ENCODE measurements around the gene ZNF365. TPM values are rescaled to one million over a fixed set of nuclear protein-coding genes. Genes with fewer than 3 reads are reported as not detected.

Gene ZNF365
- polyA plus RNA-seq, 1 donor from 2014 or later = 1.9 TPM

DNA sequence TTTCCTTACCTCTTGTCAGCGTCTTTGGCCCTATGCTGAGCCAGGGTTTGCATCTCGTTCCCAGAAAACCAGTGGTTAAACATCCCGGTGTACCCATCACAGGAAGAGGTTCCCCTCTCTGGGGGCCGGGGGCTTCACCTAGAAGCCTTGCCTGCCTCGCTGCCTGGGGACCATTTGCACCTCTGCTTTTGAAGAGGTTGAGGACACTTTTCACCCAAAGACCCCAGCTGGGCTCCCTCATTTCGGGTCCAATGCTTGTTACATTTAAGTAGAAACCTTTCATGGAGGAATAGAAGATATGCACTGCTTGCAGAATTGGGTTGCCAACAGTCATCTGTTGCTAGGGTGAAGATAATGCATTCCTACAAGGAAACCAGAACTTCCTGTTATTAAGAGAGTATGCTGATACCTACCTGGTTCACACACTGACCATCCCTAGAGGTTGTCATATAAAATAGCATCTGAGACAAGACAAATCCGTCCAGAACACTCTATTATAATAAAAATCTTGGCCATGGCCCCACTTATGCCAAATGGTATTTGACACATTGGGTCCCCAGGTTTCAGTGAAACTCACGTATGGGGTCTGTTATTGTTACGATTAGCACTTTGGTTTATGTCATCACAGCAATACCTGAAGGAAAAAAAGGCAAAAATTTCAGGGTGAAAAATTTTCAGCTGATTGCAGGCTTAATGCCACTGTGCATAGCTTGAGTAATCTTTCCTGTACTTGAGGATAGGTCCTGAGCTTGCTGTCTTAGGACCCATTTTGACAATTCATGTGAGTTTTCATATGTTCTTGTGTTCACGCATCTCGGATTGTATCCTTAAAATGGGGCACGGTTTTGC is 917 bp downstream of the ZNF365 start:
- Histone ChIP-seq H3K9me2 (ENCODE audit: insufficient read depth, low read length) (no peaks in the 10 kb centered on the region), H3K9me3 (ENCODE audit: low read length) (no peaks in the 10 kb centered on the region), H3K36me3 (ENCODE audit: insufficient read depth, low read length) (no peaks in the 10 kb centered on the region), H3F3A (ENCODE audit: insufficient read depth, low read length, poor library complexity, severe bottlenecking) (peaks cover 3% of the 10 kb centered on the region), H3K27me3 (ENCODE audit: insufficient read depth, low read depth, low read length) (peaks cover 11% of the 10 kb centered on the region), H3K9ac (ENCODE audit: low read length) (peak overlapping the region; percentile 74), H3K79me2 (replicated peaks; ENCODE audit: insufficient read depth, low read length) (no peaks in the 10 kb centered on the region), H3K4me3 (ENCODE audit: low read length) (peak overlapping the region; percentile 84), H3K4me2 (ENCODE audit: low read length) (peak overlapping the region; percentile 36), H3K27ac (ENCODE audit: low read length) (no peak overlapping the region), H4K20me1 (ENCODE audit: insufficient read depth) (no peaks in the 10 kb centered on the region), H2AFZ (ENCODE audit: low read depth, low read length) (peak overlapping the region; percentile 6)
- TF ChIP-seq RAD21 (conservative IDR thresholded peaks at IDR 0.05) (no peak), REST (IDR thresholded peaks at IDR 0.05; ENCODE audit: borderline replicate concordance) (no peak), POLR2AphosphoS5 (IDR thresholded peaks at IDR 0.05) (no peak)

DNA sequence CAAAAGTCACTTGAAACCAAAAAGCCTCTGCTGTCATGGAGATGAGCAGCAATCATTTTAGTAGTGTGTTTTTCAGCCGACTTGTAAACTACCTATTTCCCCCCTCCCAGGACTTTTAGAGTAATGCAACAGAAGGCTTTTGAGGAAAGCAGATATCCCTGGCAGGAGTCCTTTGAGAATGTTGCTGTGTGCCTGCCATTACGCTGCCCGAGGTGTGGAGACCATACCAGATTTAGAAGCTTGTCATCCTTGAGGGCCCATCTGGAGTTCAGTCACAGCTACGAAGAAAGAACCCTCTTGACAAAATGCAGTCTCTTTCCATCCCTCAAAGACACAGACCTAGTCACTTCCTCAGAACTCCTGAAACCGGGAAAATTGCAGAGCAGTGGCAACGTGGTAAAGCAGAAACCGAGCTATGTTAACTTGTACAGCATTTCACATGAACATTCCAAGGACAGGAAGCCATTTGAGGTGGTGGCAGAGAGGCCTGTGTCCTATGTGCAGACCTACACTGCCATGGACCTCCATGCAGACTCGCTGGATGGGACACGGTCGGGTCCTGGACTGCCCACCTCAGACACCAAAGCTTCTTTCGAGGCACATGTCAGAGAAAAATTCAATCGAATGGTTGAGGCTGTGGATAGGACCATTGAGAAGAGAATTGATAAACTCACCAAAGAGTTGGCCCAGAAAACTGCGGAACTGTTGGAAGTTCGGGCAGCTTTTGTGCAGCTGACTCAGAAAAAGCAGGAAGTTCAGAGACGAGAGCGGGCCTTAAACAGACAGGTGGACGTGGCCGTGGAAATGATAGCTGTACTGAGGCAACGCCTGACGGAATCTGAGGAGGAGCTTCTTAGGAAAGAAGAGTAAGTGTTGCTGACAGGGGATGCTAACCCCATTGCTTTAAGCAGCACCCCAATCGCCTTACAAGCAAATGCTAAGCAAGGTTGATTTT is 2.2 kb downstream of the ZNF365 start:
- TF ChIP-seq TAF1 (IDR thresholded peaks at IDR 0.05; ENCODE audit: low read depth) (no peak), EZH2 (IDR thresholded peaks at IDR 0.05; ENCODE audit: borderline replicate concordance, insufficient read depth, low read length, poor library complexity, severe bottlenecking) (no peak), MXI1 (conservative IDR thresholded peaks at IDR 0.05; ENCODE audit: poor library complexity, severe bottlenecking) (no peak), EP300 (conservative IDR thresholded peaks at IDR 0.05; ENCODE audit: poor library complexity, severe bottlenecking) (no peak), RAD21 (conservative IDR thresholded peaks at IDR 0.05) (no peak), REST (IDR thresholded peaks at IDR 0.05; ENCODE audit: borderline replicate concordance) (no peak), SMC3 (conservative IDR thresholded peaks at IDR 0.05; ENCODE audit: poor library complexity) (no peak), POLR2AphosphoS5 (IDR thresholded peaks at IDR 0.05) (no peak)
- TF ChIP-seq, protein P1, sequence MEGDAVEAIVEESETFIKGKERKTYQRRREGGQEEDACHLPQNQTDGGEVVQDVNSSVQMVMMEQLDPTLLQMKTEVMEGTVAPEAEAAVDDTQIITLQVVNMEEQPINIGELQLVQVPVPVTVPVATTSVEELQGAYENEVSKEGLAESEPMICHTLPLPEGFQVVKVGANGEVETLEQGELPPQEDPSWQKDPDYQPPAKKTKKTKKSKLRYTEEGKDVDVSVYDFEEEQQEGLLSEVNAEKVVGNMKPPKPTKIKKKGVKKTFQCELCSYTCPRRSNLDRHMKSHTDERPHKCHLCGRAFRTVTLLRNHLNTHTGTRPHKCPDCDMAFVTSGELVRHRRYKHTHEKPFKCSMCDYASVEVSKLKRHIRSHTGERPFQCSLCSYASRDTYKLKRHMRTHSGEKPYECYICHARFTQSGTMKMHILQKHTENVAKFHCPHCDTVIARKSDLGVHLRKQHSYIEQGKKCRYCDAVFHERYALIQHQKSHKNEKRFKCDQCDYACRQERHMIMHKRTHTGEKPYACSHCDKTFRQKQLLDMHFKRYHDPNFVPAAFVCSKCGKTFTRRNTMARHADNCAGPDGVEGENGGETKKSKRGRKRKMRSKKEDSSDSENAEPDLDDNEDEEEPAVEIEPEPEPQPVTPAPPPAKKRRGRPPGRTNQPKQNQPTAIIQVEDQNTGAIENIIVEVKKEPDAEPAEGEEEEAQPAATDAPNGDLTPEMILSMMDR (IDR thresholded peaks at IDR 0.05; ENCODE audit: poor library complexity, severe bottlenecking) = no peak
- H3K36me3 ChIP-seq (ENCODE audit: insufficient read depth, low read length) = no peaks in the 10 kb centered on the region
- no peaks in the 10 kb centered on the region for H4K20me1 ChIP-seq (ENCODE audit: insufficient read depth)
- no peak overlapping the region for H3K4me3 ChIP-seq (ENCODE audit: low read length)
- H3K27ac ChIP-seq (ENCODE audit: low read length) = no peak overlapping the region
- no peaks in the 10 kb centered on the region for H3K79me2 ChIP-seq (replicated peaks; ENCODE audit: insufficient read depth, low read length)
- peaks cover 3% of the 10 kb centered on the region for H3F3A ChIP-seq (ENCODE audit: insufficient read depth, low read length, poor library complexity, severe bottlenecking)
- H3K4me2 ChIP-seq (ENCODE audit: low read length) = no peak overlapping the region
- H3K27me3 ChIP-seq (ENCODE audit: insufficient read depth, low read depth, low read length) = peaks cover 11% of the 10 kb centered on the region
- no peaks in the 10 kb centered on the region for H3K9me2 ChIP-seq (ENCODE audit: insufficient read depth, low read length)
- H2AFZ ChIP-seq (ENCODE audit: low read depth, low read length) = no peak overlapping the region
- H3K9ac ChIP-seq (ENCODE audit: low read length) = no peak overlapping the region
- H3K9me3 ChIP-seq (ENCODE audit: low read length) = no peaks in the 10 kb centered on the region
